Colonic mucosa (tissue), 4 donors: Measurements from ENCODE around the gene MGRN1. TPM values are rescaled to one million over a fixed set of nuclear protein-coding genes. Genes with fewer than 3 reads are reported as not detected.

ENCODE experiments used
- DNase-seq: peaks from one replicate; pipeline ENCODE4 v3.0.0-alpha.2; 2020
- H3K27ac ChIP-seq: fragments of 200-600 bp; one replicate; pipeline ENCODE4 v1.8.0; 2021
- H3K27me3 ChIP-seq: fragments of 200-600 bp; one replicate; pipeline ENCODE4 v1.8.0; 2021
- H3K36me3 ChIP-seq: fragments of 200-600 bp; one replicate; pipeline ENCODE4 v1.8.0; 2021
- H3K4me1 ChIP-seq: fragments of 200-600 bp; one replicate; pipeline ENCODE4 v1.8.0; 2021; ENCODE audit warnings: mild to moderate bottlenecking
- H3K4me3 ChIP-seq: fragments of 200-600 bp; one replicate; pipeline ENCODE4 v1.8.0; 2021
- H3K9ac ChIP-seq, 2 donors: one replicate each; pipeline ENCODE4 v1.7.0; 2013; ENCODE audit warnings: control low read depth in 2 of 2, low read depth in 2 of 2, low read length in 2 of 2
- H3K9me3 ChIP-seq: fragments of 200-600 bp; one replicate; pipeline ENCODE4 v1.8.0; 2021
- intact Hi-C: fragments of 100-400 bp; cut with DNase I; formaldehyde crosslinking; loops from one replicate; pipeline ENCODE4 v1.14.1; 2022
- total RNA-seq, 2 donors: library from RNA; stranded (reverse); fragmentation: NEBNext Ultra II Directional in 1 of 2; extraction: Animal tissue kit (Norgen Biotek cat#: 25700) in 1 of 2; gene quantifications; one replicate each; pipeline ENCODE4 v1.2.1, GENCODE V29; 2021
- TF ChIP-seq, protein P1 (sequence below): fragments of 200-600 bp; IDR thresholded peaks from one replicate; pipeline ENCODE4 v1.8.0; 2022; ENCODE audit warnings: antibody characterized with exemption, mild to moderate bottlenecking
- donor health status: healthy.
- donor health status: DM: no; HTN: no; CAD: no.
- donor health status: DM: no; HTN: no; CAD: no.

MGRN1 gene
- total RNA-seq, 2 donors from 2014 or later: 75.2 to 79.3 TPM

DNA sequence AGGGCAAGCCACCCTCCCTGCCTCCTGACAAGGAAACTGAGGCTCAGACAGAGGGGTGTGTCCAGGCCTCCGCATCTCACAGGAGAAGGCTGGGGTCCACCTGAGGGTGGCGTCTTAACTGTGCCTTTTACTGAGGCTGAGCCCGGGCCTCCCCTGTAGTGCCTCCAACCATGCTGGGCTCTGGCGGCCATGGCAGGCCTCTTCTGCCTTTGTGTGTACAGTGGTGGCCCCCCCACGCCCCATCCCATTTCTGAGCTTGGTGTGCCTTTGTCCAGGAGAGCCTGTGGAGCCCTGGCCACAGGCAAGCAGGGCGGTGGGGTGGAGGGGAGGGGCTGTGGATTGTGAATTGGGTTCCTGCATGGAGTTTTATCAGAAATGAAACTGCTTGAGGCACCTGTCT lies 31.2 kb downstream of the MGRN1 start:
- H3K9me3 ChIP-seq: no peaks in the 10 kb centered on the region
- no peak for DNase-seq
- TF ChIP-seq, protein P1, sequence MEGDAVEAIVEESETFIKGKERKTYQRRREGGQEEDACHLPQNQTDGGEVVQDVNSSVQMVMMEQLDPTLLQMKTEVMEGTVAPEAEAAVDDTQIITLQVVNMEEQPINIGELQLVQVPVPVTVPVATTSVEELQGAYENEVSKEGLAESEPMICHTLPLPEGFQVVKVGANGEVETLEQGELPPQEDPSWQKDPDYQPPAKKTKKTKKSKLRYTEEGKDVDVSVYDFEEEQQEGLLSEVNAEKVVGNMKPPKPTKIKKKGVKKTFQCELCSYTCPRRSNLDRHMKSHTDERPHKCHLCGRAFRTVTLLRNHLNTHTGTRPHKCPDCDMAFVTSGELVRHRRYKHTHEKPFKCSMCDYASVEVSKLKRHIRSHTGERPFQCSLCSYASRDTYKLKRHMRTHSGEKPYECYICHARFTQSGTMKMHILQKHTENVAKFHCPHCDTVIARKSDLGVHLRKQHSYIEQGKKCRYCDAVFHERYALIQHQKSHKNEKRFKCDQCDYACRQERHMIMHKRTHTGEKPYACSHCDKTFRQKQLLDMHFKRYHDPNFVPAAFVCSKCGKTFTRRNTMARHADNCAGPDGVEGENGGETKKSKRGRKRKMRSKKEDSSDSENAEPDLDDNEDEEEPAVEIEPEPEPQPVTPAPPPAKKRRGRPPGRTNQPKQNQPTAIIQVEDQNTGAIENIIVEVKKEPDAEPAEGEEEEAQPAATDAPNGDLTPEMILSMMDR: no peak
- no peak overlapping the region for H3K4me3 ChIP-seq
- H3K4me1 ChIP-seq: peaks cover 7% of the 10 kb centered on the region
- no peak overlapping the region for H3K27ac ChIP-seq
- H3K9ac ChIP-seq: no peak overlapping the region
- H3K36me3 ChIP-seq: peaks cover 20% of the 10 kb centered on the region
- no peaks in the 10 kb centered on the region for H3K27me3 ChIP-seq
- intact Hi-C loops: no loop called here

DNA sequence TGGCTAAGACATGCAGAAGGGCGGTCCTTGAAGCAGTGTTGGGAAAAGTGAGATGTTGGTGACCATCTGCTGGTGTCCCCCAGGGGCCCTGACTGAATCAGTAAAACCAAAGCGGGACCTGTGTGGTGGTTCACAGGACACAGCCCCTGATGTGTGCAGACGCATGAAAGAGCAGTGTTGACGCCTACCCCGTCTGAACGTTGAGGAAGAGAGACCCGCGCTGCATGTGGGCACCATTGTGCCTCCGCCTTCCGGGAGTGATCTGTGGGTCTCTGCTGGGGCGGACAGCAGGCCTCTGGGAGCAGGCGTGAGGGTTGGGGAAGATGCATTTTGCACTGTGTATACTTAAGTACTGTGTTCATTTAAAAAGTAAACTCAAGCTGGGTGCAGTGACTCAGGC lies 31.6 kb downstream of the MGRN1 start:
- H3K36me3 ChIP-seq: peaks cover 20% of the 10 kb centered on the region
- H3K9ac ChIP-seq: no peak overlapping the region
- H3K9me3 ChIP-seq: no peaks in the 10 kb centered on the region
- no peaks in the 10 kb centered on the region for H3K27me3 ChIP-seq
- TF ChIP-seq, protein P1: no peak
- intact Hi-C loops: no loop called here
- no peak overlapping the region for H3K4me3 ChIP-seq
- H3K27ac ChIP-seq: no peak overlapping the region
- peaks cover 7% of the 10 kb centered on the region for H3K4me1 ChIP-seq
- DNase-seq: no peak

DNA sequence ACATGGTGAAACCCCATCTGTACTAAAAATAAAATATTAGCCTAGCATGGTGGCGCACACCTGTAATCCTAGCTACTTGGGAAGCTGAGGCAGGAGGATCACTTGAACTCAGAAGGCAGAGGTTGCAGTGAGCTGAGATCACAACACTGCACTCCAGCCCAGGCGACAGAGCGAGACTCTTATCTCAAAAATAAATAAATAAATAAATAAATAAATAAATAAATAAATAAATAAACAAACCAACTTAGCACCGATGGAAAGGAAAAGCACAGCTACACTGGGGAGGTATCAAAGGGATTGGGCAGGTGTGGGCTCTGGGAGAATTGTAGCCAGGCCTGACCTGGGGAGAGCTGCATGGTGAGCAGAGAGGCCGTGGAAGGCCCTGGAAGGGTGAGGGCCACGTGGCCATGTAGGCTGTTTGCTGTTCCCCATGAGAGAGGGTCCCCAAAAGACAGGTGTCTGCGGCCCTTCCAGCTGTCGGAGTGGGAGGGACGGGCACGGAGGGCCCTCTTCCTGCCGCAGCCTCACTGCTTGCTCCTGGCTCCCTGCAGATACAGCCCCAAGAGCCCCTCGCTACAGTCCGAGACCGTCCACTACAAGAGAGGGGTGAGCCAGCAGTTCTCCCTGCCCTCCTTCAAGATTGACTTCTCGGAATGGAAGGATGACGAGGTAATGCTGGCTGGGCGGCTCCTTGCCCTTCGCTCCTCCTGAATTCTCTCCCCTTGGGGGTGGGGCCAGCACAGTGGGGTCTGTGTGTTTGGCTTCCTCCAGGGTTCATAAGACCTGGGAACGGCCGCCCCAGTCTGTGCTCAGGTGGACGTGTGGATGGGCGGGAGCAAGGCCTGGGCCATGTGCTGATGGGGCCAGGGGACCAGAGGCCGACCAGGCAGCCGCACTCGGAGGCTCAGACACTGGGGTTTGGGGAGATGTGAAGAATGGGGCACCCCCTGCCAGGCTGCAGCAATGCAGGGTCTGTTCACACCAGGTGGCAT lies 32.4 kb downstream of the MGRN1 start:
- no peak overlapping the region for H3K4me3 ChIP-seq
- no peaks in the 10 kb centered on the region for H3K27me3 ChIP-seq
- no peak for DNase-seq
- no peak overlapping the region for H3K9ac ChIP-seq
- TF ChIP-seq, protein P1: no peak
- intact Hi-C loops: no loop called here
- H3K27ac ChIP-seq: no peak overlapping the region
- H3K4me1 ChIP-seq: peaks cover 7% of the 10 kb centered on the region
- no peaks in the 10 kb centered on the region for H3K9me3 ChIP-seq
- H3K36me3 ChIP-seq: peaks cover 20% of the 10 kb centered on the region

DNA sequence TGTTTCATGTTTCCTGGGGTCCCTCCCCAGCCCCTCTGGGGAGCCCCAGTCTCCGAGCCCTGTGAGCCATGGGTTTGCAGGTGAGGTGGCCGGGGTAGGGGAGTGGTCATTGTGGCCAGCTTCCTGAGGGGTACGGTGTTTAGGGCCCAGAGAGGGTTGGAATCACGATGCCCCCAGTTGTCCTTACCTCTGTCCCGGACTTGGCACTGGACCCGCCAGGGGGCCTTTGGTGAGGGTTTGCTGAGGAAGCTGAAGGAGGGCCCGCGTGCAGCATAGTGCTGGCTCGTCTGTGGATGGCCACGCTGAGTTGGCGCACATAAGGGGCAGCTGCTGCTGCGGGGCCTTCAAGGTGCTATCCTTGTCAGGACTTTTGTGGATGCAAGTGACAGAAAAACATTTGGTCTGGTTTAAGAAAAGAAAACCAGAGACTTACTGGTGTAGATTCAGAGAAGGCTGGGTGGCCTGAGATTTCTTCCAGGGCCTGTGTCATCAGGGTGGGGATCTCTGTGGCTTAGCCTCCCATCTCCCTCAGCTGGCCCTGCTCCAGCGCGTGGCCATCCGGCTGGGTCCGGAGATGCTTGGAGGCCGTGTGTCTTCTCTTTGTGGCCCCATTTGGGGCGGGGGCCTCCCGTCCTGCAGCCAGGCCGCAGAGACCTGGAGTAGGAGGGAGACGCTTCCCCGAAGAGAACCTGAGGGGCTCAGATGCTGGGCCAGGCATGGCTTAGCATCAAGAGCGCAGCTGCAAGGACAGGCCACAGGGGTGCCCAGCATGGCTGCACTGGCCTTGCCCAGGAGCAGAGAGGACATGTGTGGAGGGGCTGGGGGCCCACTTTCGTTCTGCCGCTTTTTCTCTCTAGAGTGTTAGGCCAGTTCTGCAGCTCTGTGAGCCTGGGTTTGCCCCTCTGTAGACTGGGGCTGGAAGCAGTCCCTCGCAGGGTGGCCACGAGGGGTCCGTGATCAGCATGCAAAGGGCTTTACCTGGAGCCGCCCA lies 35.0 kb downstream of the MGRN1 start:
- Histone ChIP-seq H3K27me3 (no peaks in the 10 kb centered on the region), H3K27ac (no peak overlapping the region), H3K4me1 (peaks cover 17% of the 10 kb centered on the region), H3K9ac (no peak overlapping the region), H3K36me3 (peaks cover 12% of the 10 kb centered on the region), H3K4me3 (no peak overlapping the region), H3K9me3 (no peaks in the 10 kb centered on the region)
- intact Hi-C loops: no loop called here
- no peak for DNase-seq
- TF ChIP-seq, protein P1: no peak

DNA sequence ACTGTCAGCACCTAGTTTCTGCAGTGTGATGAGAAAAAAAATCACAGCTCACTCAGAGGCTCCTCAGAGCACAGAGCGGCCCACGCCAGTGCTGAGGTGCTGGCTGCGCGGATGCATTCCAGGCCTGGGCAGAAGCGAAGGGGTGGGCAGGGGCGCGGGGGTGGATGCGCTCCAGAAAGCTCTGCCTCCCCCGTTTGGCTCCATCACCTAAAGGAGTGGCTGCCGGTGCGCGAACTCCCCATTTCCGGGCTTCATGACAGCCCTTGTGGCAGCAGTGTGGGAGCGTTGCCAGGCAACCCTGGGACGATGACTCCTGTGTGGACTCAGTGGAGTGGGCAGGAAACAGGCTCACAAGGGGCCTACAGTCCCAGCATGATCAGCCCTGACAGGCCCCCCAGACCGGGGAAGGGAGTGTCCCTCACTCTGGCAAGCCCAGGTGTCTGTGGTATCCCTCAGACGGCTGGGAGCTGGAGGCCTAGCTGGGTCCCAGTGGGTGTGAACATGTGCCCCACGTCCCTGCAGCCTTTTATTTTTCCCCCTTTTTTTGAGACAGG lies 35.9 kb downstream of the MGRN1 start:
- Histone ChIP-seq H3K9me3 (no peaks in the 10 kb centered on the region), H3K4me3 (no peak overlapping the region), H3K27me3 (no peaks in the 10 kb centered on the region), H3K27ac (no peak overlapping the region), H3K36me3 (peaks cover 12% of the 10 kb centered on the region), H3K9ac (no peak overlapping the region), H3K4me1 (peaks cover 22% of the 10 kb centered on the region)
- intact Hi-C loops: no loop called here
- TF ChIP-seq, protein P1: no peak
- no peak for DNase-seq
